ENCODE results near the gene SRP54. TPM values are rescaled to one million over a fixed set of nuclear protein-coding genes. Genes with fewer than 3 reads are reported as not detected.
"Not testable (repeated sequence)": the region's sequence is repeated elsewhere in the genome, so short reads cannot be mapped to it uniquely, and the experiment has no call there.

Gene SRP54
- total RNA-seq: 59.2 TPM

DNA sequence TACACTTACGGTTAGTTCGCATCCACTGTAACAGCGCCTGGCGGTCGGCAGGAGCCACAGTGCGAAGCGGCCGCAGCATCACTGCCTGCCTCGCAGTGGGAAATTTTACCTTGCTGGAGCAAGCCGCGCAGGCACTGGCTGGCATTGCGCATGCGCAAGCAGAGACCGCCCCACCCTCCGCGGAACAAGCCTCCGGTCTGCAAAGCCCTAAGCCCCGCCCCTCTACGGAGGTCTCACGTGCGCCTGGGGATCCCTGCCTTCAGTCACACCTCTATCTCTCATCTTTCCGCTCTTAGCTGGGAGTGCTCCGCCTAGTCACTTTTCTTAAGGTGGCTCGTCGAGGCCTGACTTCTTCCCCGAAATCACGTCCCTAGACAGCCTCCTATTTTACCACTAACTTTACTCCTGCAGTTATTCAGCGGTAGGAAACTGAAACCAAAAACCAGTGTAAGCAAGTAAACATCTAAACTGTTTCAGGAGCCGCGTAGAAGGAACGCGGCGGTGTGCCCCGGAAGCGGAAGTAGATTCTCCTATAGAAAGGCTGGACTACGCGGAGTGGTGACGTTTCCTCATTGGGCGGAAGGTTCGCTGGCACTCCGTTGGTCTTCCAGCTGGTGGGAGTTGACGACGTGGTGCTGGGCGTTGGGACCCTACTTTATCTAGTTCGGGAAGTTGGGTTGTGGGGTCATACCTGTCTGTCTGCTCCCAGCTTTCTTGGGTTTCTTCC lies at the start of gene SRP54:
TSS of gene SRP54 (plus strand) at position 572 of the 727 bp plus-strand sequence. CDS start 13,718 bp downstream, outside the sequence.
- DNase-seq (ENCODE audit: low spot score): peak; percentile 99

DNA sequence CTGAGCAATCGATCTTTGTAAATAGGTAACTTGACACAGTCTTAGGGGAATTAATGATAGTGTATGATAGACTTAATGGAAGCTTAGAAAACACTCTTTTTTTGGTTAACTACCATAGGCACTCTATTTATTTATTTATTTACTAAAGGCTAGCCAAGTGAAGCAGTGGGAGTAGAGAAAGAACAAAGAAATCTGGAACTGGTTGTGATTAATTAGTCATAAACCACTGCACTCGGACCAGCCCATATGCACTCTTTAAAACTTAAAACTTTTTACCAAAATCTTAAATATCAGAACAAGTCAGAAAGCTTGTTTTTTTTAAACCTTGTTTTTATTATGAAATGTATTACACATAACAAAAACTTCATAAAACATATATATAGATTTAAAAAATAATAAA lies 49.5 kb upstream of the SRP54 start:
- no peak for DNase-seq (ENCODE audit: low spot score)

DNA sequence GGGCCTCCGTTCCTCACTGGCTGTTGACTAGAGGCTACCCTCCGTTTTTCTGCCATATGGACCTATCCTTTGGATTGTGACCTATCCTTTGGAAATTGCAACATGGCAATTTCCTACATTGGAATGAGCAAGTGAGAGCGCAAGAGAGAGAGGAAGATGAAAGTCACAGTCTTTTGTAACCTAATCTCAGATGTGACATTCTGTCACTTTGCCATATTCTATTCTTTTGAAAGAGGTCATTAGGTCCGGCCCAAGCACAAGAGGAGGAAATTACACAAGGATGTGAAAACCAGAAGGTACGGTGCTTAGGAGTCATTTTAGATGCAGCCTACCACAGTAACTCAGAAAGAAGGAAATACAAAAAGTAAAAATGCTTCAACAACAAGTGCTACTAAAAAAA lies 47.3 kb upstream of the SRP54 start:
- DNase-seq (ENCODE audit: low spot score): no peak

DNA sequence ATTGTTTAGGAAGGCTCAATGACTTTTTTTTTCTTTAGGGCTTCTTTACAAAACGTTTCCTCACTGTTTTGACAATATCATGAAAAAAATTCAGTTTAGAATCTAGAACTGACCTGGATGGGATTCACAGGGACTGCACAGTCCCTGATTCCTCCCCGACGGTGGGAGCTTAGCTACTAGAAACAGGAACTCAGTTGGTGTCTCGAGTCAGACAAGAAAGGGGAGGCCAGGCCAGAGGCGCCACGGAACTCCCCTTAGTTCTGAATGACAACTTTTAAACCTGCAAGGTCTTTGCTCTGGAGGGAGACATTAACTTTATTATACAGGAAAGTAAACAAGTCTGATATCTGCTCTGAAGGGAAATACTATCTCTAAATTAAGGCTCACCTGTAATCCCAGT lies 45.4 kb upstream of the SRP54 start:
- DNase-seq (ENCODE audit: low spot score): no peak

DNA sequence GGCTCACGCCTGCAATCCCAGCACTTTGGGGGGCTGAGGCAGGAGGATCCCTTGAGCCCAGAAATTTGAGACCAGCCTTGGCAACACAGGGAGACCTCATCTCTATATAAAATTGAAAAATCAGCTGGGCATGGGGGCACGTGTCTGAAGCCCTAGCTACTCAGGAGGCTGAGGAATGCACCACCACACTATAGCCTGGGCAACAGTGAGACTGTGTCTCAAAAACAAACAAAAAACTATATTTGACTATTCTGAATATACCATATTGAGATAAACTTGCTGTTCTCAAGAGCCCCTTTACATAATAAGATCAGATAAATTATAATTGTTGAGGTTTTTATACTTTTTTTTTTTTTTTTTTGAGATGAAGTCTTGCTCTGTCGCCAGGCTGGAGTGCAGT lies 44.9 kb upstream of the SRP54 start:
- no peak for DNase-seq (ENCODE audit: low spot score)

DNA sequence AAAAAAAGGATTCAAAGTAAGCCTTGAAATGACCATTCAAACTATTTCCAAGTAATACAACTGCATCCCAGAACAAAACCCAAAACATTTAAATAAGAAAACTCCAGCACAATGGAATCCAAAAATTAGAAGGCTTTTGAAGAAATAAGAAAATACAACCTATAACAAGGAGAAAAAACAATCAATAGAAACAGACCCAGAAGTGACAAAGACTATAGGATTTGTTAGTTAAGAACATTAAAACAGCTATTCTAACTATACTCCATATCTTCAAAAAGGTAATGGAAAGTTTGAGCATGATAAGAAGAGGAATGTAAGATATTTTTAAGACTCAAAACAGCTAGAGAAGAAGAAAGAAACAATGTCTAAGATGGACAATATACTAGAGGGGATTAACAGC lies 39.3 kb upstream of the SRP54 start:
- no peak for DNase-seq (ENCODE audit: low spot score)

DNA sequence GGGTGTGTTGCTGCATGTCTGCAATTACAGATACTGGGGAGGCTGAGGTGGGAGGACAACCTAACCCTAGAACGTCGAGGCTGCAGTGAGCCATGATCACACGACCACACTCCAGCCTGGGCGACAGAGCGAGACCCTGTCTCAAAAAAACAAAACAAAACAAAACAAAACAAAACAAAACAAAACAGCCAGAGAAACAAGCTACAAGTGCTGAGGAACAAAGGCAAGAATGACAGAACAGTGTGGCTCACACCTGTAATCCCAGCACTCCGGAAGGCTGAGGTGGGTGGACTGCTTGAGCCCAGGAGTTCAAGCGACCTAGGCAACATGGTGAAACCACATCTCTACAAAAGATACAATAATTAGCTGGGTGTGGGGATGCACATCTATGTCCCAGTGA lies 38.0 kb upstream of the SRP54 start:
- no peak for DNase-seq (ENCODE audit: low spot score)

DNA sequence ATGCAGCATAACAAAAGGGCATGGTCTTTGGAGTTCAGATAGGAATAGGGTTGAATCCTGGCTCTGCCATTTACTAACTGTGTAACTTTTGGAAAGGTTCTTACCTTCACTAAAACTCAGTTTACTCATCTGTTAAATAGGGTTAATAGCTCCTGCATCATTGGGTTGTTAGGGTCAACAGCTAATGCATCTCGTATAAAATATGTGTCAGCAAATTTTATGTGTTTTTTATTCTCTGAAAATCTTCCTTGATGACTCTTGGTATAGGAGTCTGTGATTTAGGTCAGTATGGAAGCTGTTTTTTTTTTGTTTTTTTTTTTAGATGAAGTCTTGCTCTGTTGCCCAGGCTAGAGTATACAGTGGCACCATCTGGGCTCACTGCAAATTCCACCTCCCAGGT lies 36.1 kb upstream of the SRP54 start:
- DNase-seq (ENCODE audit: low spot score): no peak

DNA sequence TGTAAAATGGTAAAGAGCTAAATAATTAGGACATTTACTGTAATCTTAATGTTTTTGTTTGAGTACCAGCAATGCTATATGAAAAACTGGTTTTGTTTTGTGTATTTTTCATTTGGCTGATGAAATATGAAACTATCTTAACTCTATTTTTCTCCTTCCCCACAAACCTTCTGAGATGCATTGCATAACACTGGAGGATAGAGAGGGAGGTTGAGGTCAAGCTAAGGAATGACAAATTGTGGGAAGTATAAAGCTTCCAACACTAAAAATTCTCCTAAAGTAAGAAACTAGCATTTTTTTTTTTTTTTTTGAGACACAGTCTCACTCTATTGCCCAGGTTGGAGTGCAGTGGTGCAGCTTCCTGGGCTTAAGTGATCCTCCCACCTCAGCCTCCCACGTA lies 31.5 kb upstream of the SRP54 start:
- no peak for DNase-seq (ENCODE audit: low spot score)

DNA sequence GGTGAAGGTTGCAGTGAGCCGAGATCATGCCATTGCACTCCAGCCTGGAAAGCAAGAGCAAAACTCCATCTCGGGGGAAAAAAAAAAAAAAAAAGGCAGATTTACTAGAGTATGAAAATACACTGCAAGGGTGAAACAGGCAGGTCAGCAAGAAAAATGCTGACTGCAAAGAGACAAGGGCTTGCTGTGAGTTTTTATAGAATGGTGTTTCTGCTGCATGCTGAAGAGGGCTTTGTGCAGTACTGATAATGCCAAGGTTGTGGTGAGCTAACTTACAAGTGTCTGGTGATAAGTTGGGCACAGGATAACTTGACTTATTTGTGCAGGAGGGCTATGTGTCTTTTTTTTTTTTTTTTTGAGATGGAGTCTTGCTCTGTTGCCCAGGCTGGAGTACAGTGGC lies 25.9 kb upstream of the SRP54 start:
- DNase-seq (ENCODE audit: low spot score): no peak

DNA sequence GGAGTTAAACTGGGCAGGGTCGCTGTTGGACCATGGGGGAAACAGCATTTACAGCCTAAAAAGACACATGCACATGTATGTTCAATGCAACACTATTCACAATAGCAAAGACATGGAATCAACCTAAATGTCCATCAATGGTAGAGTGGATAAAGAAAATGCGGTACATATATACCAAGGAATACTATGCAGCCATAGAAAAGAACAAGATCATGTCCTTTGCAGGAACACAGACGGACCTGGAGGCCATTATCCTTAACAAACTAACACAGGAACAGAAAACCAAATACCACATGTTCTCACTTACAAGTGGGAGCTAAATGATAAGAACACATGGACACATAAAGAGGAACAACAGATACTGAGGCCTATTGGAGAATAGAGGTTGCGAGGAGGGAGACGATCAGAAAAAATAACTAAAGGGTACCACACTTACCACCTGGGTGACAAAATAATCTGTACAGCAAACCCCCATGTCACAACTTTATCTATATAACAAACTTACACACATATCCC lies 25.0 kb upstream of the SRP54 start:
- DNase-seq (ENCODE audit: low spot score): no peak

DNA sequence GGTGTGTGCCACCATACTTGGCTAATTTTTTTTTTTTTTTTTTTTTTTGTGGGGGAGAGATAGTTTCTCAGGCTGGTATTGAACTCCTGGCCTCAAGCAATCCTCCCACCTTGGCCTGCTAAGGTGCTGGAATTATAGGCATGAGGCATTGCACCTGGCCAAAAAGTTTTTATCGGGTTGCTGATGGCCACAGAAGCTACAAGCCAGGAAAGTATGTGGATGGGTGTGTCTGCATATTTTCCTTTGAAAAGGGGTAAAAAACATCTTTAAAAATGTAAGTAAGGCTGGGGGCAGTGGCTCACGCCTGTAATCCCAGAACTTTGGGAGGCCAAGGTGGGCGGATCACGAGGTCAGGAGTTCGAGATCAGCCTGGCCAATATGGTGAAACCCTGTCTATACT lies 20.7 kb upstream of the SRP54 start:
- not testable (repeated sequence) for DNase-seq (ENCODE audit: low spot score)

DNA sequence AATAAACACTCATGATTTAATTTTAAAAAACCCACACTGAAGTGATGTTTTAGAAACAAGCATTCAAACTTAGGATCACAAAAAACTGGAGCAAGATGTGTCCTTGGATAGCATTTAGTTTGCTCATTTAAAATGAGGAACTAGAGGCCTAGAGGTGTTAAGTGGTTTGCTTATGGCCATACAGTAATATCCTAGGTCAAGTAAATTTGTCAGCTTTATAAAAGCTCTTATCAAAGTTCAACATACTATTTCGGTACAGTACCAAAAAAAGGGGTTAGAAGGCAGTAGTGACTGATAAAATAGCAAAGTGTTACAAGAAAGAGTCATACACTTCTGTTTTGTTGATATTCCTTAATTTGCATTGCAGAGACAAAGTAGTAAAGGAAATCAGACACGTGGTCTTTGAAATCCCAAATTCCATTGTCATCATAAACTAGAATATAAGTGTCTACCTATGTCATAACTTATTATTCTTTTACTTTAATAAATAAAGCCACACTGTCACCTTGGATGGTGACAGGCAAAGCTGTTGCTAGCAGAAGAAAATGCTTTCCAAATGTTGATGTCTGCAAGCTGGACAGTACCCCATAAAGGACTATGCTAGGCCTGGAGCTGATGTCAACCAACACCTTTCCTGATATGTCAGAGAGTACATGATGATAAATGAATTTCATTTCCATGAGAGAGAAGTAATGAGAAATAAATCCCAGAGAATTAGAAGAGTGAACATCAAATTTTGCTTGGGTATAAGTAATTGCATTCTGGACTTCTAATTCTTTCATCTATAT lies 17.6 kb upstream of the SRP54 start:
- no peak for DNase-seq (ENCODE audit: low spot score)

DNA sequence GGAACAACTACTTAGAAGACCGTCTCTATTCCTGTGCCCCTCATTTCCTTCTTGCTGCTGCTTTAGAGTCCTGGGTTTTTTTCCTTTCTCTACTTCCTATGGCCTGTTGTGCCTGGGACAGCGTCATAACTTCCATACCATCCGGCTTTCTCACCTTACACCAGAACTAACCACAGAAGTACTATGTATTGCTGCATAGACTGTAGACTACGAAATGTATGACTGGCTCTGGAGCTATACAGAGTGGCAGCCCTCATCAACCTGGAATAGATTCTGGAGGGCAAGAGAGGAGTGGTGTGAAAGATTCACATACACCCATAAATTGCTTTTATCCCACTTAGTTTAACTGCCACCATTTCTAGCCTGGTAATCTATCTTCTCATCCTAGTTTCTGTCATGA lies 16.9 kb upstream of the SRP54 start:
- DNase-seq (ENCODE audit: low spot score): no peak

DNA sequence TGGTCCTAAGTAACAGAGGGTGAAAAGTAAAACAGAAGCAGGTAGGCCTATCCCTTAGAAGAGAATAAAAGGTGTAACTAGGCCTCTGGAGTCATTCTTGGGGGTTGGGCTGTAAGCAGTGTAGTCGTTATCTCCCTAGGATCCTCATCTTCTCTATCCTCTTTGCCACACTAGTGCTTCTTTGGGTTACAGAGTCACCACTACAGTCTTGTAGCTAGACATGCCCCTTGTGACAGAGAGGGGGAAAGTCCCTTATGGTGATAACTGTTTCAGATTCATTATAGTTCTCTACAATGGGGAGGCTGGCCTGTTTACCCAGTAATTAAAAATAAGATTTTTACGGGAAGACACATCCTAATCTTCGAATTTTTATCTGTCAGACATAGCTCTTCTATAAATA lies 16.4 kb upstream of the SRP54 start:
- DNase-seq (ENCODE audit: low spot score): no peak

DNA sequence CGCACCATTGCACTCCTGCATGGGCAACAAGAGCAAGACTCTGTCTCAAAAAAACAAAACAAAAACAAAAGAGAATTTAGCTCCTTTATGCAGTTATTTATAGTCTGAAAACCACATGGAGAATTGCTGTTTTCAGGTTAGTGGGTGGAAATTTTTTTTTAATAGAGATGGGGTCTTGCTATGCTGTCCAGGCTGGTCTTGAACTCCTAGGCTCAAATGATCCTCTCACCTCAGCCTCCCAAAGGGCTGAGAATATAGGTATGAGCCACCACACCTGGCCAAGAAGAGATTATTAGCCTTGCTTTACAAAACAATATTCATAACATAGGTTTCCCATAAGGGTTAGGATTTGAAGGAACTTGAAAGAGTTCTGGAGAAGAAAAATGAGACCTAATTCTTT lies 12.1 kb upstream of the SRP54 start:
- DNase-seq (ENCODE audit: low spot score): no peak

DNA sequence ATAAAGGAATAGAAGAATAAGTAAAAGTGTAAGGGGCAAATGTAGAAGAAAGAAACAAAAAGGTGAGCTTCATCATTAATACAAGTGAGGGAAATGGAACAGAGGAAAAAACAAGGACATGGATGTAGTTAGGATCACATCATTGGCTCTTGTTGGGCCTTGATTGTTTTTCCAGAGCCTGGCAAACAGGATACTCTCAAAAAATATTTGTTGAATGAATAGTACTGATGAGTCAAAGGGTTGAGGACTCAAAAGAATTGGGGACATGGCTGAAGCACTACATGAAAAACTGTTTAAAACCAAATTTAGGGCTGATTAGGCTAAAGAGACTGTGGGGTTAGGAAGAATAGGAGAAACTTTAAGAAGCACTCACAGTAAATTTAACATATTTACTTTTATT lies 11.4 kb upstream of the SRP54 start:
- no peak for DNase-seq (ENCODE audit: low spot score)

DNA sequence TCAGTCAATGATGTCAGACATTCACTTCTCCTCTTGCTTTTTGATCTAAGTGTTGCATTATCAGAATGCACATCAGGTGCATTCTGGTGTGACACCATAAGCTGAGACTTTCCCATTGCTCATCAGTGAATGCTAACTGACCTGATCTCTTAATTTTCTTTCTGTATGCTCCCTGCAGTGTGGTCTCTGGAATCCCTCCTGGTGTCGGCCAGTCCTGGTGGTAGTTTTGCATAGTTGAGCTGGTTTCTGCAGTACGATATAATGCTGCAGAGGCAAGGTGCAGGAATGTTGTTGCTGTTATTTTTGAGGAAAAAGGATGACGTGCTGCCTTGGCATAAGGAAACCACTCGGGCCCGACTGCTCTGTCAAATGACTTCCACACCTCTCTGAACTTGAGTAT lies 11.0 kb upstream of the SRP54 start:
- DNase-seq (ENCODE audit: low spot score): no peak

DNA sequence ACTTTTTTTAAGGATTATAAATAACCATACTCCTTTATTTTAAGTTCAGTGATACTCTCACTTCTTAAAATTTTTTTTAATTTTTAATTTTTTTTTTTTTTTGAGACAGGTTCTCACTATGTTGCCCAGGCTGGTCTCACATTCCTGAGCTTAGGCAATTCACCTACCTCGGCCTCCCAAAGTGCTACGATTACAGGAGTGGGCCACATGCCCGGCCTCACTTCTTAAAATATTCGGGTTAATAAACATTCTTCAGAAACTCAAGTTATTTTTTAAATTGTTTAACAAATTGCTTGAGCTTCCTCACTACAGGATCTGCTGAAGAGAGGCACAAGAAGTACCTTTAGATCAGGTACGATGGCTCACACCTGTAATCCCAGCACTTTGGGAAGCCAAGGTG lies 4.3 kb upstream of the SRP54 start:
- no peak for DNase-seq (ENCODE audit: low spot score)

DNA sequence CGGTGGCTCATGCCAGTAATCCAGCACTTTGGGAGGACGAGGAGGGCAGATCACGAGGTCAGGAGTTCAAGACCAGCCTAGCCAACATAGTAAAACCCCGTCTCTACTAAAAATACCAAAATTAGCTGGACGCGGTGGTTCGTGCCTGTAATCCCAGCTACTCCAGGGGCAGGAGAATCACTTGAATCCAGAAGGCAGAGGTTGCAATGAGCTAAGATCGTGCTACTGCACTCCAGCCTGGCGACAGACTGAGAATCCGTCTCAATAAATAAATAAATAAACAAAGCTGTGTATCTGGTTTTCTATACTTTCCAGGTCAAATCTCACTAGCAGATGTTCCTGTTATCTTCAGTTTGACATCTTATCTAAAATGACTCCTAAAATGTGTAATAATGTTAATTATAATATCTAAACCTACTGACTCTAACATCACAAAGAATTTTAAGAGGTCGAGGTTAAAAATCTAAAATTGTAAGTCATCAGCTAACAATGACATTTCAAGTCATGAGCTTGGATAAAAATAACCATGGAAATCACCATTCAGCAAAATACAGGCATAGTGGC lies 2.4 kb upstream of the SRP54 start:
- DNase-seq (ENCODE audit: low spot score): no peak

DNA sequence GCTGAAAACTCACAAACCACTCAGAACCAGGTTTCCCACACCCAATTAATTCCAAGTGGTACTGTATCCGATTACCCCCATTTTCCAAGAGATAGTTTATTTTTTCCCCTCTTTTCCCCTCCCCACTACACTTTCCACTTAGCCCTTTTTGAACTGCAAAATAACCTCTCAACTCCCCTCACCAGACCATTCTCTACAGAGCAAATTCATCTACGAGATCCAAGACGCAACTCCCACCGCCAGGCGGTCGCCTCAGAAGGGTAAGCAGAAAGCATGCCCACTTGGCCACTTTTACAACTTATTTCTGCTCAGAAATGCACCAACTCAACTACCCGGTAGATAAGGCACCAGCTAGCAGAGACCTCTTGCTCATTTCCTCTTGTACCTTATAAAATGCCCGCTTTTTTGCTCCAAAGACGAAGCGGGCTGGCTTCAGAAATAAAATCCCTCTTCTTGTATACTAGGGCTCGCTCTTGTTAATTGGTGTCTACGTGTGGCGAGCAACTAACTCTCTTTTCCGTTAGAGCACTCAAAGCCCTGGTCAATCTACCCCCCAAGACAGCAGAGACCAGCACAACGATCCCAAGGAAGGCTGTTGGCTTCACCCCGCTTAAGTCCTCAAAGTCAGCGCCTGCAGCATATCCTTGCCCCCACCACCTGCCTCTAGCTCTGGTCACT lies 910 bp upstream of the SRP54 start:
- no peak for DNase-seq (ENCODE audit: low spot score)

DNA sequence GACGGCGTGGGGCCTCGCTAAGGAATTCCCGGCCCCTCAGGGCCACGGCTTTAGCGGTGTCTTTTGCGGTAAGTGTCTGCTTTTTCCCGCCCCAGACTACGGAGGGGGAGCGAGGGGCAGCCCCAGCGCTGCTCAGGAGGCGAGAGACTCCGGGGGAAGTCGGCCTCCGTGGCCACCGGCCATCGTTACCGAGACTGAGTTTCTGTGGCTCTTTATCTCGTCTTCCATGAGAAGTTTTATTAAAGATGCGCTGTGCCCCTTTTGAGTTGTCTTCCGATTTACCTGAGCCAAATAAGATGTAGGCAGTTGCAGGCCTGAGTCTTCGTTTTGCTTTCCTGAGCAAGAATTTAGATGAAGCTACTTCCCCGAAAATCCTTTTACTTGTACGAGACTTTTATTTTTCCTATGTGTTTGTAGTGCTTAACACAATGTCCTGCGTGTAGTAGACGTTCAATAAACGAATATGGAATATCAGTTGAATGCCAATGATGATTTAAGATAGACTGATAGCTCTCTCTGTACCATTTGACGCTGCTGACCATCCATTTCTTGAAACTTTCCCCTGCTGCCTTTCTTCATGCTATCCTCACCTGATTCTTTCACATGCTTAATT lies 462 bp downstream of the SRP54 start:
- DNase-seq (ENCODE audit: low spot score): no peak
